ENCODE measurements around the gene ZC3H8. TPM values are rescaled to one million over a fixed set of nuclear protein-coding genes. Genes with fewer than 3 reads are reported as not detected.
A peak's percentile ranks its signal among the peaks of the same experiment; 100 is the strongest.

Gene ZC3H8
- total RNA-seq, 1 donor from 2014 or later, result 20.7 TPM

DNA sequence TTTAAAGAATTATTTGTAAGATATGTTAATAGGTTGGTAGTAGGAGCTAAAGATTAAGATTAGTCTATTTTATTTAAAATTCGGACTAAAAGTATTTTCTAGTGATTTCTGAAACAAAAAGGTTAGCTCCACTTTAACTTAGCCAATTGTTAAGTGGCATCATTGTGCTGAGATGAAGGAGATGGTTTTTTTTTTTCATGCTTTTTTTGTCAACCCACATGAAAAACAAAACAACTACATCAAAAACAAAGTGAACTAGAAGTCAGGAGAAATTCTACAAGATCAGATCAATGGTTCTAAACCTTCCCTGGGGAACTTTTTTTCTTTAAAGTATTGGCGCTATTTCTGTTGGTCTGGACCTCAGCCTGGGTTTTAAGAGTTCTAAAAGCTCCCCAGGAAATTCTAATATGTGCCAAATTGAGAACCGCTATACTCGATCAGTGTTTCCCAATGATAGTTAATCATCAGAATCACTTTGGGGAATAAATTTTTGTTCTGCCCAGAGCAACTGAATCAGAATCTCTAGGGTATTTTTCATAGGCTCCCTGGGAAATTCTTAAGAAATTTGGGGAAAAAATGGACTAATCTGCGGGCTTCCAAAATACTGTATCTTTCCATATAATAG, 22.9 kb upstream of the ZC3H8 start:
- Mint-ChIP-seq H3K27ac (no peak overlapping the region), H3K4me3 (no peak overlapping the region), H3K36me3 (no peaks in the 10 kb centered on the region), H3K27me3 (ENCODE audit: low read depth) (no peaks in the 10 kb centered on the region), H3K4me1 (peaks cover 29% of the 10 kb centered on the region), H3K9me3 (no peaks in the 10 kb centered on the region)
- TF ChIP-seq, protein P1, sequence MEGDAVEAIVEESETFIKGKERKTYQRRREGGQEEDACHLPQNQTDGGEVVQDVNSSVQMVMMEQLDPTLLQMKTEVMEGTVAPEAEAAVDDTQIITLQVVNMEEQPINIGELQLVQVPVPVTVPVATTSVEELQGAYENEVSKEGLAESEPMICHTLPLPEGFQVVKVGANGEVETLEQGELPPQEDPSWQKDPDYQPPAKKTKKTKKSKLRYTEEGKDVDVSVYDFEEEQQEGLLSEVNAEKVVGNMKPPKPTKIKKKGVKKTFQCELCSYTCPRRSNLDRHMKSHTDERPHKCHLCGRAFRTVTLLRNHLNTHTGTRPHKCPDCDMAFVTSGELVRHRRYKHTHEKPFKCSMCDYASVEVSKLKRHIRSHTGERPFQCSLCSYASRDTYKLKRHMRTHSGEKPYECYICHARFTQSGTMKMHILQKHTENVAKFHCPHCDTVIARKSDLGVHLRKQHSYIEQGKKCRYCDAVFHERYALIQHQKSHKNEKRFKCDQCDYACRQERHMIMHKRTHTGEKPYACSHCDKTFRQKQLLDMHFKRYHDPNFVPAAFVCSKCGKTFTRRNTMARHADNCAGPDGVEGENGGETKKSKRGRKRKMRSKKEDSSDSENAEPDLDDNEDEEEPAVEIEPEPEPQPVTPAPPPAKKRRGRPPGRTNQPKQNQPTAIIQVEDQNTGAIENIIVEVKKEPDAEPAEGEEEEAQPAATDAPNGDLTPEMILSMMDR (IDR thresholded peaks at IDR 0.05; ENCODE audit: unreplicated experiment), result no peak
- DNase-seq (ENCODE audit: low spot score in 2 of 2, unreplicated experiment in 2 of 2), result no peak

DNA sequence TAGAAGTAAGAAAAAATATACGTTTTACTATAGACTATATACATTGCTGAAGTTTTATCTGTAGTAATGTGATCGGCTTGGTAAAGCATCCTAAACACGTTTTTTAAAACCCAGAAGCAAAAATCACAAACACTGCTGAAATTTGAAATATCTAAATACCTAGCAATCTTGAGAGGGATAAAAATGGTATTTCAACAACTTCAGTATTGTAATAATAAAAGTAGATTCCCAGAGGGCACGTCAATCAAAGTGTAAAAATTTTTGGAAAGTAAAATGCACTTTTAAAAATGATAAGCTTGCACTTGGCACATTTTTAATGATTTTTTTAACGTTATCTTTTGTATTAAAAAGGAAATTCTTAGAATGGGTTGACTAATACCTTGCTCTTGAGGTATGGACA, 22.1 kb upstream of the ZC3H8 start:
- no peaks in the 10 kb centered on the region for H3K9me3 Mint-ChIP-seq
- H3K4me3 Mint-ChIP-seq, result peak overlapping the region; percentile 92
- no peaks in the 10 kb centered on the region for H3K36me3 Mint-ChIP-seq
- H3K27me3 Mint-ChIP-seq (ENCODE audit: low read depth), result no peaks in the 10 kb centered on the region
- H3K27ac Mint-ChIP-seq, result peak overlapping the region; percentile 67
- TF ChIP-seq, protein P1 (IDR thresholded peaks at IDR 0.05; ENCODE audit: unreplicated experiment), result no peak
- peaks cover 26% of the 10 kb centered on the region for H3K4me1 Mint-ChIP-seq
- DNase-seq (ENCODE audit: low spot score in 2 of 2, unreplicated experiment in 2 of 2), result no peak

DNA sequence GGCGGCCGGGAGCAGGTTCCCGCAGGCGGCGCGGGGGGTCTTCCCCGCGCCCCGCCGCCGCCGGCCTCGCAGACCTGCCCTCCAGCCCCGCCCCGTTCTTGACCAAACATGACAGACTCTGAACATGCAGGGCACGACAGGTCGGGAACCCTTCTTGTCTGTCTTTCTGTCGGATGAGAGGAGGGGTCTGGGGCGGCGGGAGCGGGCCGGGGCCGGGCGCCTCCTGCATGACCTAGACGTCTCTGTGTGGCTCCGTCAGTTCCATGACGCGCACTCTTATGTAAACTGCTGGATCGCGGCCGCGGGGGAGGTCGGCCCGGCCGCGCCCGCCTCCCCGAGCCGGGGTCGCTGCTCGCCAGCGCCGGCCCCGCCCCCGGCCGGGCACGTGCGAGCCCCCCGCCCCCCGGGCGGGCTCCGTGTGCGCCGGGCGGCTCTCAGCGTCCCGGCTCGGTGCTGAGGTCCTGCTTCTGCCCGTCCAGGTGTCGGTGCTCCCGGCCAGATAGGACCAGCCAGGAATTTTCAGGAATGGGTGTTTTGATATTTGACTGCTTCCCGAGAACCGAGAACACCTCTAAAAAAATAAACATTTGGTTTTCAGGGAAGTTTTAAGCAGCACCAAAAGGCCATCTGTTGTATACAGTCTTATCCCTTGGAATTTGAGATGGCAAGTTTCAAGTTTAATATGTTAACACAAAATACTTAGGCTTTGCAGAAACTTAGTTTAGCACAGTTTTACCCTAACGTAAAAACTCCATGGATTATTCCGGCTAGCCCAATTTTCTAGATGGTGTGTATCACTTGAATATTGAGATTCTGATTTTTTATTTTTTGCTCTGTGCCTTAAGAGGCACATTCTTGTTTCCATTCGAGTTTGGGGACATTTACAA, 21.3 kb upstream of the ZC3H8 start:
- Mint-ChIP-seq H3K4me1 (peaks cover 25% of the 10 kb centered on the region), H3K36me3 (no peaks in the 10 kb centered on the region), H3K4me3 (peak overlapping the region; percentile 92), H3K9me3 (no peaks in the 10 kb centered on the region), H3K27ac (peak overlapping the region; percentile 100), H3K27me3 (ENCODE audit: low read depth) (no peaks in the 10 kb centered on the region)
- TF ChIP-seq, protein P1 (IDR thresholded peaks at IDR 0.05; ENCODE audit: unreplicated experiment), result no peak
- DNase-seq (ENCODE audit: low spot score in 2 of 2, unreplicated experiment in 2 of 2), result peak; percentile 64 to 76

DNA sequence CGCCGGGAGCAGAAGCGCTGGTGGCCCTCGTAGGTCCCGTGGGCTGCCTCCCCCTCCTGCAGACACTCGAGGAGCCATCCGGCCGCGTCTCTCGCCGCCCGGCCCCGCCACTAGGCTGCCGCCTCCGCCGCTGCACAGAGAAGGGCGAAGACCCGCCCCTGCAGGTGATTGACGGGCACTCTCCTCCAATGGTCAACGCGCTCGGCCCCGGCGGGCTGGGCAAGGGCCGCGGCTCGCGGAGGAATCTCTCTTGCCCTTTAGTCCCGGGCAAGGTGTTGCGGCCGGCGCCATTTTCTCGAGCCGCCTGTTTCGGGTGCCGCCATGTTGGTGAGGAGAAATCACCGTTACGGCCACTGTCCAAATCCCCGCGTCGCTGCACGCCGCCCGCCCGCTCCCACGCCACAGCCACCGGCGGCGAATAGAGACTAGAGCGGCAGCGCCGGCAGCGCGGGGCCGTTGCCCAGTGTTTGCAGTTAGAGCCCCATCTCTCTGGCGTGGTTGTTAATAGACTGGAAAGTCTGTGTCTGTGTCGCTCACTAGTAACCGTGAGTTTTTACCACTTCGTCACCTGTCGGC, 20.6 kb upstream of the ZC3H8 start, which contains the start of gene ZC3H6:
TSS of gene ZC3H6 (plus strand) at position 287 of the 576 bp plus-strand sequence. CDS start 398 bp downstream, outside the sequence.
- Mint-ChIP-seq H3K27me3 (ENCODE audit: low read depth) (no peaks in the 10 kb centered on the region), H3K4me3 (peak within 1 kb of the TSS; percentile 92), H3K4me1 (peaks cover 25% of the 10 kb centered on the region), H3K27ac (peak within 1 kb of the TSS; percentile 100), H3K36me3 (no peaks in the 10 kb centered on the region), H3K9me3 (no peaks in the 10 kb centered on the region)
- TF ChIP-seq, protein P1 (IDR thresholded peaks at IDR 0.05; ENCODE audit: unreplicated experiment), result no peak
- peak; percentile 98 to 100 for DNase-seq (ENCODE audit: low spot score in 2 of 2, unreplicated experiment in 2 of 2)

DNA sequence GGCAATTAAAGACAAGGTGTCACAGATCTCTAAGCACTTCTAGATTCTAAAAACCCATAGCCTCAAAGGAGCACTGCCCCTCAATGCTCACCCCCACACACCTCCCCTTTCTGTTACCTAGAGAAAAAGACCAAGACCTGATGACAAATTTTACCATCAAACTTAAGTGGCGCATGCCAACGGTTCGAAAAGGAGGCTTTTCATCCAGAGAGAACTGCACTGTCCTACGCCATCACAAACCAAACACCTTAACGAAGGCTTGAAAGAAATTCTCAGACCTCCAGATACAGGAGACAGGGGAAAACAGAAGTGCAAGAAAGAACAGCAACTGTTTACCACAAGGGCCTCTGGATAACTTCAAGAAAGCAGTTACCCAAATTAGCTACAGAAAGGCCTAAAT, 18.5 kb upstream of the ZC3H8 start:
- H3K27ac Mint-ChIP-seq, result peak overlapping the region; percentile 52
- peak overlapping the region; percentile 40 for H3K4me3 Mint-ChIP-seq
- TF ChIP-seq, protein P1 (IDR thresholded peaks at IDR 0.05; ENCODE audit: unreplicated experiment), result no peak
- no peaks in the 10 kb centered on the region for H3K36me3 Mint-ChIP-seq
- DNase-seq (ENCODE audit: low spot score in 2 of 2, unreplicated experiment in 2 of 2), result no peak
- no peaks in the 10 kb centered on the region for H3K27me3 Mint-ChIP-seq (ENCODE audit: low read depth)
- peaks cover 22% of the 10 kb centered on the region for H3K4me1 Mint-ChIP-seq
- peaks cover 4% of the 10 kb centered on the region for H3K9me3 Mint-ChIP-seq

Data from mesothelial cell of epicardium (in vitro differentiated cells).